ENCODE results near the gene KRT72.

DNA sequence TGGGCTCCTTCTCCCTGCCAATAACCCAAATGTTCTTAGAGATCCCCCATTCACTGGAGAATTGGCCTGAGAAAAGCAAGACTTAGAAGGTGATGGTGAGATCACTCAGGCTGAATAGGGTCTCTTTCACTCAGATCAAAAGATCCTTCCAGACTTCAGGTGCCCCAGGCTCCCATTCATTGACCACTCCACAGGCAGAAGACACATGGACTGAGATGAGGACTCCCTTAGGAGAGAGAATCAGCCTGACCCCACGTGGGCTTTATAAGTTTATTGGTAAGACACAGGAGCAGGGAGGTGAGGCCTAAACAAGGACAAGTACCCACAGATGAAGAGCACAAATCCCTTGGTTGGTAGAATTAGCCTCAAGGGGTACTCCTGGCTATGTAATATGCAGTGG, 6.1 kb upstream of the KRT72 start:
- TF ChIP-seq, protein P1, sequence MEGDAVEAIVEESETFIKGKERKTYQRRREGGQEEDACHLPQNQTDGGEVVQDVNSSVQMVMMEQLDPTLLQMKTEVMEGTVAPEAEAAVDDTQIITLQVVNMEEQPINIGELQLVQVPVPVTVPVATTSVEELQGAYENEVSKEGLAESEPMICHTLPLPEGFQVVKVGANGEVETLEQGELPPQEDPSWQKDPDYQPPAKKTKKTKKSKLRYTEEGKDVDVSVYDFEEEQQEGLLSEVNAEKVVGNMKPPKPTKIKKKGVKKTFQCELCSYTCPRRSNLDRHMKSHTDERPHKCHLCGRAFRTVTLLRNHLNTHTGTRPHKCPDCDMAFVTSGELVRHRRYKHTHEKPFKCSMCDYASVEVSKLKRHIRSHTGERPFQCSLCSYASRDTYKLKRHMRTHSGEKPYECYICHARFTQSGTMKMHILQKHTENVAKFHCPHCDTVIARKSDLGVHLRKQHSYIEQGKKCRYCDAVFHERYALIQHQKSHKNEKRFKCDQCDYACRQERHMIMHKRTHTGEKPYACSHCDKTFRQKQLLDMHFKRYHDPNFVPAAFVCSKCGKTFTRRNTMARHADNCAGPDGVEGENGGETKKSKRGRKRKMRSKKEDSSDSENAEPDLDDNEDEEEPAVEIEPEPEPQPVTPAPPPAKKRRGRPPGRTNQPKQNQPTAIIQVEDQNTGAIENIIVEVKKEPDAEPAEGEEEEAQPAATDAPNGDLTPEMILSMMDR (IDR thresholded peaks at IDR 0.05; ENCODE audit: low read length): no peak
- TF ChIP-seq EZH2 (optimal IDR thresholded peaks at IDR 0.05; ENCODE audit: low read depth, low read length): no peak
- TF ChIP-seq EZH2phosphoT487 (IDR thresholded peaks at IDR 0.05; ENCODE audit: low read length): no peak

Data from MM.1S (cell line).